Measurements from ENCODE around the gene EHHADH. TPM values are rescaled to one million over a fixed set of nuclear protein-coding genes. Genes with fewer than 3 reads are reported as not detected.
A peak's percentile ranks its signal among the peaks of the same experiment; 100 is the strongest.

The EHHADH gene
- total RNA-seq, 1 experiment from 2014 or later: 4.2 TPM

DNA sequence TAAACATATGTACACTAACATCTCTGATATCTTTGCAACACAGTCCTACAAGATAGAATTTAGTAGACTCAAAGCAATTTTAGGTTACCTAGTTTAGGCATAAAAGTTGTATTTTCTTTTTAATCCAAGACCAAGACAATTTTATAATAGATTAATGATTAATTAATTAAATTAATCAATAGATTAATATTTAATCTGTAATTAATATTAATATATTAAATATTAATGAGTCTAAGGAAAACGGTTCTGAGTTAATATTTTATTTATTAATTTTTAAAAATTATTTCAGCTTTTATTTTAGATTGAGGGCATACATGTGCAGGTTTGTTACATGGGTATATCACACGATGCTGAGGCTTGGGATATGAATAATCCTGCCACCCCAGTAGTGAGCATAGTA is 49.0 kb downstream of the EHHADH start:
- Mint-ChIP-seq H3K36me3 (no peaks in the 10 kb centered on the region), H3K4me1 (no peaks in the 10 kb centered on the region), H3K27me3 (ENCODE audit: low read depth) (no peaks in the 10 kb centered on the region), H3K9me3 (no peaks in the 10 kb centered on the region), H3K4me3 (no peak overlapping the region), H3K27ac (no peak overlapping the region)
- ChIA-PET POLR2A (no interaction called here), CTCF (interaction anchor here (1.2 kb wide), 1 partner anchor 135 kb away, joined by 3 read pairs; no protein-coding TSS in a partner anchor)
- ATAC-seq: no peak
- TF ChIP-seq, protein P1, sequence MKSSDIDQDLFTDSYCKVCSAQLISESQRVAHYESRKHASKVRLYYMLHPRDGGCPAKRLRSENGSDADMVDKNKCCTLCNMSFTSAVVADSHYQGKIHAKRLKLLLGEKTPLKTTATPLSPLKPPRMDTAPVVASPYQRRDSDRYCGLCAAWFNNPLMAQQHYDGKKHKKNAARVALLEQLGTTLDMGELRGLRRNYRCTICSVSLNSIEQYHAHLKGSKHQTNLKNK (CRISPR knock-in tag; IDR thresholded peaks at IDR 0.05): no peak
- TF ChIP-seq HMGA2 (CRISPR knock-in tag; IDR thresholded peaks at IDR 0.05): peak; percentile 99
- no peak for DNase-seq (ENCODE audit: low spot score)

DNA sequence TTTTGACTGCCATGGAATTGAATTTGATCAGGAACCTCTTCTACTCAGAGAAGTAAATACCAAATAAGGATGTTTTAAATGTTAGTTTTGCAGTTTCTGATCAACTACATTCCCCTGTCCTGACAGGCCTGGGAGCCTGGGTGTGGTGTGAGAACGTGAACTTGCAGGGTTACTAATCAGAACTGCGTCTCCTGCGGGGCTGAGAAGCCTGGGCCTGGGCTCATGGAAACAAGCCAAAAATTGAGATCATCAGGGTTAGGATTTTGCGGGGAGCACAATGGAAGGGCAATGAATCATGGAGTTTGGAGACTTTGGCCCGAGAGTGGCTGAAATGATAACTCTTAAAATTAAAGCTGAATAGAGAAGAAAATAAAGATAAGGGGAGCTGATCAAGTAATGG is 53.2 kb downstream of the EHHADH start:
- H3K4me1 Mint-ChIP-seq: no peaks in the 10 kb centered on the region
- DNase-seq (ENCODE audit: low spot score) (no peak), ATAC-seq (no peak)
- POLR2A ChIA-PET: no interaction called here
- peaks cover 8% of the 10 kb centered on the region for H3K9me3 Mint-ChIP-seq
- no peaks in the 10 kb centered on the region for H3K36me3 Mint-ChIP-seq
- H3K27ac Mint-ChIP-seq: no peak overlapping the region
- TF ChIP-seq, protein P2, sequence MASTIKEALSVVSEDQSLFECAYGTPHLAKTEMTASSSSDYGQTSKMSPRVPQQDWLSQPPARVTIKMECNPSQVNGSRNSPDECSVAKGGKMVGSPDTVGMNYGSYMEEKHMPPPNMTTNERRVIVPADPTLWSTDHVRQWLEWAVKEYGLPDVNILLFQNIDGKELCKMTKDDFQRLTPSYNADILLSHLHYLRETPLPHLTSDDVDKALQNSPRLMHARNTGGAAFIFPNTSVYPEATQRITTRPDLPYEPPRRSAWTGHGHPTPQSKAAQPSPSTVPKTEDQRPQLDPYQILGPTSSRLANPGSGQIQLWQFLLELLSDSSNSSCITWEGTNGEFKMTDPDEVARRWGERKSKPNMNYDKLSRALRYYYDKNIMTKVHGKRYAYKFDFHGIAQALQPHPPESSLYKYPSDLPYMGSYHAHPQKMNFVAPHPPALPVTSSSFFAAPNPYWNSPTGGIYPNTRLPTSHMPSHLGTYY (CRISPR knock-in tag; IDR thresholded peaks at IDR 0.05): no peak
- TF ChIP-seq FOXP1 (CRISPR knock-in tag; IDR thresholded peaks at IDR 0.05; ENCODE audit: borderline replicate concordance) (no peak), ZNF423 (CRISPR knock-in tag; IDR thresholded peaks at IDR 0.05) (no peak), NFATC4 (CRISPR knock-in tag; IDR thresholded peaks at IDR 0.05) (no peak), MYBL2 (CRISPR knock-in tag; IDR thresholded peaks at IDR 0.05) (no peak), KAT7 (CRISPR knock-in tag; IDR thresholded peaks at IDR 0.05; ENCODE audit: borderline replicate concordance) (no peak), NR3C1 (CRISPR knock-in tag; conservative IDR thresholded peaks at IDR 0.05; ENCODE audit: low read depth) (no peak), JAZF1 (CRISPR knock-in tag; IDR thresholded peaks at IDR 0.05) (no peak), TP53 (CRISPR knock-in tag; IDR thresholded peaks at IDR 0.05) (no peak), ZNF232 (CRISPR knock-in tag; IDR thresholded peaks at IDR 0.05) (no peak), CREM (CRISPR knock-in tag; IDR thresholded peaks at IDR 0.05) (no peak), SMAD3 (CRISPR knock-in tag; IDR thresholded peaks at IDR 0.05; ENCODE audit: borderline replicate concordance) (no peak), ELF4 (CRISPR knock-in tag; IDR thresholded peaks at IDR 0.05; ENCODE audit: low read depth) (no peak), NFE2L1 (CRISPR knock-in tag; IDR thresholded peaks at IDR 0.05) (no peak)
- TF ChIP-seq, protein P3, sequence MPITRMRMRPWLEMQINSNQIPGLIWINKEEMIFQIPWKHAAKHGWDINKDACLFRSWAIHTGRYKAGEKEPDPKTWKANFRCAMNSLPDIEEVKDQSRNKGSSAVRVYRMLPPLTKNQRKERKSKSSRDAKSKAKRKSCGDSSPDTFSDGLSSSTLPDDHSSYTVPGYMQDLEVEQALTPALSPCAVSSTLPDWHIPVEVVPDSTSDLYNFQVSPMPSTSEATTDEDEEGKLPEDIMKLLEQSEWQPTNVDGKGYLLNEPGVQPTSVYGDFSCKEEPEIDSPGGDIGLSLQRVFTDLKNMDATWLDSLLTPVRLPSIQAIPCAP (CRISPR knock-in tag; IDR thresholded peaks at IDR 0.05): no peak
- TF ChIP-seq, protein P4, sequence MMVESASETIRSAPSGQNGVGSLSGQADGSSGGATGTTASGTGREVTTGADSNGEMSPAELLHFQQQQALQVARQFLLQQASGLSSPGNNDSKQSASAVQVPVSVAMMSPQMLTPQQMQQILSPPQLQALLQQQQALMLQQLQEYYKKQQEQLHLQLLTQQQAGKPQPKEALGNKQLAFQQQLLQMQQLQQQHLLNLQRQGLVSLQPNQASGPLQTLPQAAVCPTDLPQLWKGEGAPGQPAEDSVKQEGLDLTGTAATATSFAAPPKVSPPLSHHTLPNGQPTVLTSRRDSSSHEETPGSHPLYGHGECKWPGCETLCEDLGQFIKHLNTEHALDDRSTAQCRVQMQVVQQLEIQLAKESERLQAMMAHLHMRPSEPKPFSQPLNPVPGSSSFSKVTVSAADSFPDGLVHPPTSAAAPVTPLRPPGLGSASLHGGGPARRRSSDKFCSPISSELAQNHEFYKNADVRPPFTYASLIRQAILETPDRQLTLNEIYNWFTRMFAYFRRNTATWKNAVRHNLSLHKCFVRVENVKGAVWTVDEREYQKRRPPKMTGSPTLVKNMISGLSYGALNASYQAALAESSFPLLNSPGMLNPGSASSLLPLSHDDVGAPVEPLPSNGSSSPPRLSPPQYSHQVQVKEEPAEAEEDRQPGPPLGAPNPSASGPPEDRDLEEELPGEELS (CRISPR knock-in tag; IDR thresholded peaks at IDR 0.05): no peak
- TF ChIP-seq, protein P5, sequence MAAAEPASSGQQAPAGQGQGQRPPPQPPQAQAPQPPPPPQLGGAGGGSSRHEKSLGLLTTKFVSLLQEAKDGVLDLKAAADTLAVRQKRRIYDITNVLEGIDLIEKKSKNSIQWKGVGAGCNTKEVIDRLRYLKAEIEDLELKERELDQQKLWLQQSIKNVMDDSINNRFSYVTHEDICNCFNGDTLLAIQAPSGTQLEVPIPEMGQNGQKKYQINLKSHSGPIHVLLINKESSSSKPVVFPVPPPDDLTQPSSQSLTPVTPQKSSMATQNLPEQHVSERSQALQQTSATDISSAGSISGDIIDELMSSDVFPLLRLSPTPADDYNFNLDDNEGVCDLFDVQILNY (CRISPR knock-in tag; IDR thresholded peaks at IDR 0.05): no peak
- TF ChIP-seq, protein P6, sequence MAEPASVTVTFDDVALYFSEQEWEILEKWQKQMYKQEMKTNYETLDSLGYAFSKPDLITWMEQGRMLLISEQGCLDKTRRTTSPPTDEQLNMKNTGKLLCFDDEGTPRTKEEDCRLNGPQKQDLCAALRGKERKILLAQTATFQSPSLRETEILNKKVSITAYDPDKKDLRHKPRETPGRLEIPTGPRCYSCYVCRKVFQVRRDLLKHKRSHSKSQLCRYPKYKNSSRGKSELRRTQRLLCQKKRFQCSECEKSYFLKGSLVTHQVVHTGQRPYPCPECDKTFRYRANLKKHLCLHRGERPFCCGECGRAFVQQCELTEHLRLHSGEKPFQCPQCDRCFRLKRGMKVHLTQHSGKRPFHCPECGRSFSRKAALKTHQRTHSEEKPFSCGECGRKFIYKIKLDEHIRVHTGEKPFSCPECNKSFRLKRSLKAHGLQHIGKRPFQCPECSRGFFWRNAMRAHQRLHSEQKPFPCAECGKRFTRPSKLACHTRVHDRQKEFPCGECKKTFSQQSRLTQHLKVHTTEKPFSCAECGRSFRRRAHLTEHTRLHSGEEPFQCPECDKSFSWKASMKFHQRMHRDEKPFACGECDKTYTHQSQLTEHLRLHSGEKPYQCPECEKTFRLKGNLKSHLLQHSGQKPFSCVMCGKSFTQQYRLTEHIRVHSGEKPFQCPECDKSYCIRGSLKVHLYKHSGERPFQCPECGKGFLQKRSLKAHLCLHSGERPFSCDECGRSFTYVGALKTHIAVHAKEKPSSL (CRISPR knock-in tag; conservative IDR thresholded peaks at IDR 0.05): no peak
- TF ChIP-seq, protein P7, sequence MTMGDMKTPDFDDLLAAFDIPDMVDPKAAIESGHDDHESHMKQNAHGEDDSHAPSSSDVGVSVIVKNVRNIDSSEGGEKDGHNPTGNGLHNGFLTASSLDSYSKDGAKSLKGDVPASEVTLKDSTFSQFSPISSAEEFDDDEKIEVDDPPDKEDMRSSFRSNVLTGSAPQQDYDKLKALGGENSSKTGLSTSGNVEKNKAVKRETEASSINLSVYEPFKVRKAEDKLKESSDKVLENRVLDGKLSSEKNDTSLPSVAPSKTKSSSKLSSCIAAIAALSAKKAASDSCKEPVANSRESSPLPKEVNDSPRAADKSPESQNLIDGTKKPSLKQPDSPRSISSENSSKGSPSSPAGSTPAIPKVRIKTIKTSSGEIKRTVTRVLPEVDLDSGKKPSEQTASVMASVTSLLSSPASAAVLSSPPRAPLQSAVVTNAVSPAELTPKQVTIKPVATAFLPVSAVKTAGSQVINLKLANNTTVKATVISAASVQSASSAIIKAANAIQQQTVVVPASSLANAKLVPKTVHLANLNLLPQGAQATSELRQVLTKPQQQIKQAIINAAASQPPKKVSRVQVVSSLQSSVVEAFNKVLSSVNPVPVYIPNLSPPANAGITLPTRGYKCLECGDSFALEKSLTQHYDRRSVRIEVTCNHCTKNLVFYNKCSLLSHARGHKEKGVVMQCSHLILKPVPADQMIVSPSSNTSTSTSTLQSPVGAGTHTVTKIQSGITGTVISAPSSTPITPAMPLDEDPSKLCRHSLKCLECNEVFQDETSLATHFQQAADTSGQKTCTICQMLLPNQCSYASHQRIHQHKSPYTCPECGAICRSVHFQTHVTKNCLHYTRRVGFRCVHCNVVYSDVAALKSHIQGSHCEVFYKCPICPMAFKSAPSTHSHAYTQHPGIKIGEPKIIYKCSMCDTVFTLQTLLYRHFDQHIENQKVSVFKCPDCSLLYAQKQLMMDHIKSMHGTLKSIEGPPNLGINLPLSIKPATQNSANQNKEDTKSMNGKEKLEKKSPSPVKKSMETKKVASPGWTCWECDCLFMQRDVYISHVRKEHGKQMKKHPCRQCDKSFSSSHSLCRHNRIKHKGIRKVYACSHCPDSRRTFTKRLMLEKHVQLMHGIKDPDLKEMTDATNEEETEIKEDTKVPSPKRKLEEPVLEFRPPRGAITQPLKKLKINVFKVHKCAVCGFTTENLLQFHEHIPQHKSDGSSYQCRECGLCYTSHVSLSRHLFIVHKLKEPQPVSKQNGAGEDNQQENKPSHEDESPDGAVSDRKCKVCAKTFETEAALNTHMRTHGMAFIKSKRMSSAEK (CRISPR knock-in tag; IDR thresholded peaks at IDR 0.05; ENCODE audit: borderline replicate concordance): no peak
- CTCF ChIA-PET: interaction anchor here (1.2 to 1.6 kb wide), 2 partner anchors 70 to 131 kb away, joined by 4 to 5 read pairs; no protein-coding TSS in a partner anchor
- no peak overlapping the region for H3K4me3 Mint-ChIP-seq
- H3K27me3 Mint-ChIP-seq (ENCODE audit: low read depth): no peaks in the 10 kb centered on the region
